Panc1 (cell line): Measurements from ENCODE around the gene AP5Z1.

Experiments
- CTCF ChIP-seq: fragments of 450-650 bp; IDR thresholded peaks from 2 replicates; pipeline ENCODE4 v1.5.1; 2017; ENCODE audit warnings: mild to moderate bottlenecking
- REST ChIP-seq, 2 experiments: IDR thresholded peaks; 2 replicates each; pipeline ENCODE4 v1.6.1; 2011 to 2012; ENCODE audit warnings: low read depth in 2 of 2, control low read depth in 1 of 2, low read length in 1 of 2, mild to moderate bottlenecking in 1 of 2, moderate library complexity in 1 of 2; ENCODE audit not compliant: insufficient read depth in 1 of 2
- SIN3A ChIP-seq: IDR thresholded peaks from 2 replicates; pipeline ENCODE4 v1.6.1; 2012; ENCODE audit warnings: low read depth, mild to moderate bottlenecking, low read length, moderate library complexity, borderline replicate concordance; ENCODE audit not compliant: insufficient read depth

GRCh38 chr7:4814433-4814832 lies 39.0 kb downstream of the AP5Z1 start:
- no peak for TF ChIP-seq CTCF
- TF ChIP-seq SIN3A = no peak
- TF ChIP-seq REST (IDR thresholded peaks at IDR 0.05; ENCODE audit: insufficient read depth in 1 of 2, low read depth in 2 of 2, low read length in 1 of 2) = no peak
